Testis (tissue), 2 donors: ENCODE data around the gene CARMIL1.

ENCODE experiments used
- POLR2A ChIP-seq: fragments of 450-650 bp; IDR thresholded peaks from one replicate; pipeline ENCODE4 v1.6.1; 2017; ENCODE audit warnings: antibody characterized with exemption, mild to moderate bottlenecking, moderate library complexity
- TF ChIP-seq, protein P1 (sequence below), 3 experiments: fragments of 450-650 bp in 2 of 3; fragments of 200-600 bp in 1 of 3; sonication (generic) in 1 of 3; IDR thresholded peaks; one replicate each; pipeline ENCODE4 v1.5.1; 2016 to 2019; ENCODE audit warnings: antibody characterized with exemption in 3 of 3, mild to moderate bottlenecking in 2 of 3, moderate library complexity in 1 of 3

DNA sequence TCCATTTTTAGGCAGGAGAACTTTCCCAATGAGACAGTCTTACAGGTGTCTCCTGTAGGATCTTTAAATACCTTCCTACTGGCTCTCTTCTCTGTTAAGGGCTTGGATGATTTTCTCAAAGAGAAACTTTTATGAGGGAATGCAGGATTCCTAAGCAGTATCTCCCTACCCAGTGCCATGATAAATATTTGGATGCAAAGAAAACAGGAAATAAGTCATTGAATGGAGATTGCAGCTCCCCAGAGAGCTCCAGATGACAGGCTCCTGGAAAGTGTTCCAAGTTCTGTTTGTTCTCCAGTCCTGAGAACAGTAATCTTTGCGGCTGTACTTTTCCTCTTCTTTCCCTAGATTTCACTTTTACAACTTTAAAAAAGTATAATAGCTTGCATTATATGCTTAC, 370.4 kb downstream of the CARMIL1 start:
- TF ChIP-seq POLR2A, result no peak
- TF ChIP-seq, protein P1, sequence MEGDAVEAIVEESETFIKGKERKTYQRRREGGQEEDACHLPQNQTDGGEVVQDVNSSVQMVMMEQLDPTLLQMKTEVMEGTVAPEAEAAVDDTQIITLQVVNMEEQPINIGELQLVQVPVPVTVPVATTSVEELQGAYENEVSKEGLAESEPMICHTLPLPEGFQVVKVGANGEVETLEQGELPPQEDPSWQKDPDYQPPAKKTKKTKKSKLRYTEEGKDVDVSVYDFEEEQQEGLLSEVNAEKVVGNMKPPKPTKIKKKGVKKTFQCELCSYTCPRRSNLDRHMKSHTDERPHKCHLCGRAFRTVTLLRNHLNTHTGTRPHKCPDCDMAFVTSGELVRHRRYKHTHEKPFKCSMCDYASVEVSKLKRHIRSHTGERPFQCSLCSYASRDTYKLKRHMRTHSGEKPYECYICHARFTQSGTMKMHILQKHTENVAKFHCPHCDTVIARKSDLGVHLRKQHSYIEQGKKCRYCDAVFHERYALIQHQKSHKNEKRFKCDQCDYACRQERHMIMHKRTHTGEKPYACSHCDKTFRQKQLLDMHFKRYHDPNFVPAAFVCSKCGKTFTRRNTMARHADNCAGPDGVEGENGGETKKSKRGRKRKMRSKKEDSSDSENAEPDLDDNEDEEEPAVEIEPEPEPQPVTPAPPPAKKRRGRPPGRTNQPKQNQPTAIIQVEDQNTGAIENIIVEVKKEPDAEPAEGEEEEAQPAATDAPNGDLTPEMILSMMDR (IDR thresholded peaks at IDR 0.05), result no peak
